KMS-11 (cell line): Measurements from ENCODE around the gene NR0B2.
A peak's percentile ranks its signal among the peaks of the same experiment; 100 is the strongest.
"Not testable (repeated sequence)": the region's sequence is repeated elsewhere in the genome, so short reads cannot be mapped to it uniquely, and the experiment has no call there.

Experiments
- H2AFZ ChIP-seq: fragments of 200-600 bp; sonication (generic); 2 replicates; pipeline ENCODE4 v1.6.1; 2016; ENCODE audit warnings: antibody characterized with exemption, mixed run types, low read depth
- H3K27ac ChIP-seq: fragments of 200-600 bp; sonication (generic); 2 replicates; pipeline ENCODE4 v1.6.1; 2016; ENCODE audit warnings: mild to moderate bottlenecking, mixed run types
- H3K27me3 ChIP-seq: fragments of 200-600 bp; sonication (generic); 2 replicates; pipeline ENCODE4 v1.6.1; 2017; ENCODE audit warnings: mild to moderate bottlenecking, low read depth, mixed run types, moderate library complexity; ENCODE audit not compliant: insufficient read depth
- H3K36me3 ChIP-seq: fragments of 200-600 bp; sonication (generic); 2 replicates; pipeline ENCODE4 v1.6.1; 2017; ENCODE audit warnings: mild to moderate bottlenecking, mixed run types; ENCODE audit not compliant: insufficient read depth
- H3K4me1 ChIP-seq: fragments of 200-600 bp; sonication (generic); 2 replicates; pipeline ENCODE4 v1.6.1; 2016; ENCODE audit warnings: mild to moderate bottlenecking, low read depth, mixed run types; ENCODE audit not compliant: poor library complexity, severe bottlenecking
- H3K4me2 ChIP-seq: fragments of 200-600 bp; sonication (generic); 2 replicates; pipeline ENCODE4 v1.7.0; 2016; ENCODE audit warnings: mild to moderate bottlenecking, mixed run types
- H3K4me3 ChIP-seq: fragments of 200-600 bp; sonication (generic); IDR thresholded peaks from 2 replicates; pipeline ENCODE4 v1.6.1; 2017; ENCODE audit warnings: low read depth, low read length, mixed read lengths; ENCODE audit not compliant: insufficient read depth
- H3K79me2 ChIP-seq: fragments of 200-600 bp; sonication (generic); 2 replicates; pipeline ENCODE4 v1.6.1; 2016; ENCODE audit warnings: low read depth, mixed run types; ENCODE audit not compliant: insufficient read depth
- H3K9ac ChIP-seq: fragments of 200-600 bp; sonication (generic); 2 replicates; pipeline ENCODE4 v1.6.1; 2016; ENCODE audit warnings: mild to moderate bottlenecking, mixed run types
- H4K20me1 ChIP-seq: fragments of 200-600 bp; sonication (generic); 2 replicates; pipeline ENCODE4 v1.6.1; 2016; ENCODE audit warnings: mild to moderate bottlenecking, mixed run types; ENCODE audit not compliant: insufficient read depth
- TF ChIP-seq, protein P1 (sequence below): fragments of 200-600 bp; sonication (generic); conservative IDR thresholded peaks from 2 replicates; pipeline ENCODE4 v1.6.1; 2017; ENCODE audit warnings: low read depth, mild to moderate bottlenecking, antibody characterized with exemption, low read length, moderate library complexity, mixed read lengths

Gene NR0B2

DNA sequence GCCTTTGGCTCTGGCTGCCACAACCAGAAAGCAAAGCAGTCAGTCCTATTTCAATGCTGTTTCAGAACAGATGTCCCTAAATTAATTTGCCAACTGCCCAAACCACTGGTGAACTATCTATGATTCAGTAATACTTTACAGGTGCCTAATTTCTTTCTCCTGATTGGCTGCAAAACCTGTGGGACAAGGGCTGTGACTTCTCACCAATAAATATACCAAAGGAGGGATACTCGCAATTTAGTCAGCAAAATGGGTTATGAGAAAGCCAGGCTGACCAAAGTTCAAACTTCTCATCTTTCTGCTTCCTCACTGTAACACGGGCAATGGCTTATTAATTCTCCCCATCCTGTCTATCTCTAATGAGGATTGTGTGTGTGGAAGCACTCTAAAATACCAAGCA is 36.4 kb downstream of the NR0B2 start:
- H3K9ac ChIP-seq: no peak overlapping the region
- H2AFZ ChIP-seq: no peak overlapping the region
- no peaks in the 10 kb centered on the region for H4K20me1 ChIP-seq
- TF ChIP-seq, protein P1, sequence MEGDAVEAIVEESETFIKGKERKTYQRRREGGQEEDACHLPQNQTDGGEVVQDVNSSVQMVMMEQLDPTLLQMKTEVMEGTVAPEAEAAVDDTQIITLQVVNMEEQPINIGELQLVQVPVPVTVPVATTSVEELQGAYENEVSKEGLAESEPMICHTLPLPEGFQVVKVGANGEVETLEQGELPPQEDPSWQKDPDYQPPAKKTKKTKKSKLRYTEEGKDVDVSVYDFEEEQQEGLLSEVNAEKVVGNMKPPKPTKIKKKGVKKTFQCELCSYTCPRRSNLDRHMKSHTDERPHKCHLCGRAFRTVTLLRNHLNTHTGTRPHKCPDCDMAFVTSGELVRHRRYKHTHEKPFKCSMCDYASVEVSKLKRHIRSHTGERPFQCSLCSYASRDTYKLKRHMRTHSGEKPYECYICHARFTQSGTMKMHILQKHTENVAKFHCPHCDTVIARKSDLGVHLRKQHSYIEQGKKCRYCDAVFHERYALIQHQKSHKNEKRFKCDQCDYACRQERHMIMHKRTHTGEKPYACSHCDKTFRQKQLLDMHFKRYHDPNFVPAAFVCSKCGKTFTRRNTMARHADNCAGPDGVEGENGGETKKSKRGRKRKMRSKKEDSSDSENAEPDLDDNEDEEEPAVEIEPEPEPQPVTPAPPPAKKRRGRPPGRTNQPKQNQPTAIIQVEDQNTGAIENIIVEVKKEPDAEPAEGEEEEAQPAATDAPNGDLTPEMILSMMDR: no peak
- no peak overlapping the region for H3K4me2 ChIP-seq
- H3K36me3 ChIP-seq: no peaks in the 10 kb centered on the region
- peaks cover 8% of the 10 kb centered on the region for H3K4me1 ChIP-seq
- no peaks in the 10 kb centered on the region for H3K27me3 ChIP-seq
- no peak overlapping the region for H3K4me3 ChIP-seq
- H3K79me2 ChIP-seq: no peaks in the 10 kb centered on the region
- H3K27ac ChIP-seq: no peak overlapping the region

DNA sequence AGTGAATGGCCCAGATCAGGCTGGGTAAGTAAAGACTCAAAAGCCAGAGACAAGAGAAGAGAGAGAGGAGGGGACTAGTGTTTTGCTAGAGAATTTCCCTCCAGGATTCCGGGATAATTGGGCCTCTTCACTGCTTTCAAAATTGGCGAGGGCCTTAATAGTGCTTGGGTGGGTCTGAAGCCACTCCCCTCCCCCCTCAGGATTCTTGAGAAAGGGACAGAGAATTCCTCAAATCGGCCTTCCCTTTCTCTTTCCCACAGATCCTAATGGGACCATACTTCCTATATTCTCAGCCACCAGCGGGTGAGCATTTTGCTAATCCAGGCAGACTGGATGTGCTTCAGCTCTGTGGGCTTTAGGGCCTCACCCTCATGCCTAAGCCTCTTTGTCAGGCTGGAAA is 38.9 kb downstream of the NR0B2 start:
- Histone ChIP-seq H3K4me2 (no peak overlapping the region), H3K4me1 (peaks cover 8% of the 10 kb centered on the region), H3K27me3 (no peaks in the 10 kb centered on the region), H4K20me1 (no peaks in the 10 kb centered on the region), H3K4me3 (no peak overlapping the region), H3K36me3 (no peaks in the 10 kb centered on the region), H3K9ac (no peak overlapping the region), H3K79me2 (no peaks in the 10 kb centered on the region), H2AFZ (no peak overlapping the region), H3K27ac (no peak overlapping the region)
- TF ChIP-seq, protein P1: no peak

DNA sequence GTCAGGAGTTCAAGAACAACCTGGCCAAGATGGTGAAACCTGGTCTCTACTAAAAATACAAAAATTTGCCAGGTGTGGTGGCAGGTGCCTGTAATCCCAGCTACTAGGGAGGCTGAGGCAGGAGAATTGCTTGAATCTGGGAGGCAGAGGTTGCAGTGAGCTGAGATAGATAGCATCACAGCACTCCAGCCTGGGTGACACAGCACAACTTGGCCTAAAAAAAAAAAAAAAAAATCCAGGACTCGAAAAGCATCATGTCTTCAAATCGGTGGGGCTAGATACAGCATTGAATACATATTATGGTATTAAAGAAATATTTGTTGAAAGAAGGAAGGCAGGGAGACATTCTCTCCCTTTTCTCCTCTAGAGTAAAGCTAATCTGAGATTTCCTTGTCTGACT is 40.7 kb downstream of the NR0B2 start:
- not testable (repeated sequence) for H3K9ac ChIP-seq, H3K4me3 ChIP-seq, H3K4me2 ChIP-seq, H3K36me3 ChIP-seq, H3K79me2 ChIP-seq, H3K4me1 ChIP-seq, H4K20me1 ChIP-seq, H2AFZ ChIP-seq, H3K27me3 ChIP-seq, H3K27ac ChIP-seq

DNA sequence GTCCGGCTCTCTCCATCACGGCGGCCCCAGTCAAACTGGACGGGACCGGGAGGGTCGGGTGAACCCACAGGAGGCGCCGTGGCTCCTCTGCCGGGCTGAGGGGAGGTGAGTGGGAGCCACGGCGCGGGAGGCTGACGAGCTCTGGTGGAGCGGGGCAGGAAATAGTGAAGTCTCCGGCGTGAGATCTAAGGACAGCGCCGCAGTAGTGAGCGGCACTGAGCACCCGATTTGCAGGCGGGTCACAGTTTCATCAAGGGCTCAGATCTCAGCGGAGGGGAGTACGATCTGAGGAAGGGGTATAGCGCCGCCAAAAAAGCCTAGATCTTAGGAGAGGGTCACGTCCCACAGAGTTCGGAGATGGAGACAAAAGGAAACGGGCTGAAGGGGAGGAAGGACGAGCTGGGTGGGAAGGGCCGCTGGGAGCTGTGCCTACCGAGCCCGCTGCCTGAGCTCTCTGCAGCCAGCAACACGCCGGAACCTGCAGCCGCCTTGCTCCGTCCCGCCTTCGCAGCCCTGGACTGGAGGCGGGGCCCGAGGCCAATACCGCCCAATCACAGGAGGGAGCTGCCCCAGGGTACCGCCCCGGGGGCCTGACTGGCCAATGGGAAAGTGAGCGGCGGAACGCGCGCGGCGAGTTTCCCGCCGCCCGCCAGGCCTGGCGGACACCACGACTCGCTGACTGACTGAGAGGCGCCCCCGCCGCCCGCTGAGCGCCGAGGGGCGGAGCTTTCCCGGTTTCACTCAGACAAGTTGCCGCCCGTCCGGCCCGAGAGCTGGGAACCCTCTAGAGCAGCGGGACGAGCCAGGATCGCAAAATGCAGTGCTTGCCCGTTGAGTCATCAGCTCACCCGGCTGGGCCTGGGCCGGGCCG is 48.9 kb downstream of the NR0B2 start:
- peak overlapping the region; percentile 94 for H2AFZ ChIP-seq
- H3K36me3 ChIP-seq: no peaks in the 10 kb centered on the region
- H3K79me2 ChIP-seq: no peaks in the 10 kb centered on the region
- peak overlapping the region; percentile 93 for H3K4me2 ChIP-seq
- TF ChIP-seq, protein P1: no peak
- peak overlapping the region; percentile 23 for H3K4me3 ChIP-seq
- H3K4me1 ChIP-seq: peaks cover 14% of the 10 kb centered on the region
- H3K27me3 ChIP-seq: no peaks in the 10 kb centered on the region
- H3K27ac ChIP-seq: peak overlapping the region; percentile 98
- no peaks in the 10 kb centered on the region for H4K20me1 ChIP-seq
- H3K9ac ChIP-seq: peak overlapping the region; percentile 96

DNA sequence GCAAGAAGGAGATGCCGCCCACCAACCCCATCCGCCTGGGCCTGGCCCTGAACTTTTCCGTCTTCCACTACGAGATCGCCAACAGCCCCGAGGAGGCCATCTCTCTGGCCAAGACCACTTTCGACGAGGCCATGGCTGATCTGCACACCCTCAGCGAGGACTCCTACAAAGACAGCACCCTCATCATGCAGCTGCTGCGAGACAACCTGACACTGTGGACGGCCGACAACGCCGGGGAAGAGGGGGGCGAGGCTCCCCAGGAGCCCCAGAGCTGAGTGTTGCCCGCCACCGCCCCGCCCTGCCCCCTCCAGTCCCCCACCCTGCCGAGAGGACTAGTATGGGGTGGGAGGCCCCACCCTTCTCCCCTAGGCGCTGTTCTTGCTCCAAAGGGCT is 50.1 kb downstream of the NR0B2 start:
- no peaks in the 10 kb centered on the region for H4K20me1 ChIP-seq
- peak overlapping the region; percentile 90; the same call in 1 of the 2 replicates for H3K4me2 ChIP-seq
- no peak overlapping the region for H3K4me3 ChIP-seq
- TF ChIP-seq, protein P1: no peak
- H2AFZ ChIP-seq: peak overlapping the region; percentile 92; the same call in 1 of the 2 replicates
- H3K4me1 ChIP-seq: peaks cover 14% of the 10 kb centered on the region
- H3K79me2 ChIP-seq: no peaks in the 10 kb centered on the region
- no peak overlapping the region for H3K9ac ChIP-seq
- no peaks in the 10 kb centered on the region for H3K27me3 ChIP-seq
- no peak overlapping the region; the same call in 1 of the 2 replicates for H3K27ac ChIP-seq
- no peaks in the 10 kb centered on the region for H3K36me3 ChIP-seq
